IMR-90 (cell line): Measurements from ENCODE around the gene ARRB1. TPM values are rescaled to one million over a fixed set of nuclear protein-coding genes. Genes with fewer than 3 reads are reported as not detected.

Source experiments
- ATAC-seq: fragments of 200-7000 bp; cut with Tn5 transposase; 2 replicates; pipeline ENCODE4 v1.9.1; 2020; ENCODE audit warnings: low read depth, mild to moderate bottlenecking, moderate library complexity
- BruUV-seq: library from RNA; stranded (reverse); fragments of 400-500 nt; replicated peaks from 2 replicates; lab custom pipeline; 2021; lab: Mats Ljungman, UMichigan
- CTCF ChIA-PET: fragments of 300-600 bp; formaldehyde crosslinking; extraction: SDS; loops from one replicate; lab custom pipeline; 2021; ENCODE audit warnings: antibody characterized with exemption; lab: Yijun Ruan, JAX
- POLR2A ChIA-PET: fragments of 300-600 bp; sonication (Branson Sonifier 250); formaldehyde crosslinking; loops from one replicate; lab custom pipeline; 2022; ENCODE audit warnings: antibody characterized with exemption; ENCODE audit not compliant: unreplicated experiment; lab: Charles Lee
- DNase-seq: peaks from one replicate; pipeline ENCODE4 v3.0.0; 2013
- H2AFZ ChIP-seq: replicated peaks from 2 replicates; pipeline ENCODE3; 2013; ENCODE audit warnings: low read length, mild to moderate bottlenecking; ENCODE audit not compliant: poor library complexity
- H2AK5ac ChIP-seq: 2 replicates; pipeline ENCODE4 v1.6.1; 2013; ENCODE audit warnings: low read depth, low read length, inconsistent platforms
- H2AK9ac ChIP-seq: replicated peaks from 2 replicates; pipeline ENCODE3; 2013; ENCODE audit warnings: mild to moderate bottlenecking, low read depth, low read length, moderate library complexity; ENCODE audit not compliant: poor library complexity
- H2BK120ac ChIP-seq: 2 replicates; pipeline ENCODE4 v1.6.1; 2013; ENCODE audit warnings: low read depth, low read length, inconsistent platforms
- H2BK15ac ChIP-seq: 3 replicates; pipeline ENCODE4 v1.6.1; 2013; ENCODE audit warnings: low read depth, low read length, inconsistent platforms
- H2BK20ac ChIP-seq: 2 replicates; pipeline ENCODE4 v1.6.1; 2013; ENCODE audit warnings: low read depth, mild to moderate bottlenecking, inconsistent platforms, low read length, moderate library complexity
- H2BK5ac ChIP-seq: 2 replicates; pipeline ENCODE4 v1.6.1; 2013; ENCODE audit warnings: mild to moderate bottlenecking, low read depth, low read length, inconsistent platforms; ENCODE audit not compliant: poor library complexity, severe bottlenecking
- H3K14ac ChIP-seq: replicated peaks from 2 replicates; pipeline ENCODE4 v1.6.1; 2013; ENCODE audit warnings: low read depth, low read length, inconsistent platforms
- H3K18ac ChIP-seq: 2 replicates; pipeline ENCODE4 v1.6.1; 2013; ENCODE audit warnings: low read depth, low read length, control low read depth
- H3K23ac ChIP-seq: 2 replicates; pipeline ENCODE4 v1.6.1; 2013; ENCODE audit warnings: low read depth, low read length, inconsistent platforms
- H3K27ac ChIP-seq: 2 replicates; pipeline ENCODE4 v1.5.1; 2013; ENCODE audit warnings: mild to moderate bottlenecking, control low read depth, low read length; ENCODE audit not compliant: insufficient read depth
- H3K27me3 ChIP-seq: 2 replicates; pipeline ENCODE4 v1.6.1; 2013; ENCODE audit warnings: low read length; ENCODE audit not compliant: control insufficient read depth, insufficient read depth
- H3K36me3 ChIP-seq: 2 replicates; pipeline ENCODE4 v1.6.1; 2013; ENCODE audit warnings: low read length, mixed read lengths; ENCODE audit not compliant: control insufficient read depth, insufficient read depth
- H3K4ac ChIP-seq: 2 replicates; pipeline ENCODE4 v1.6.1; 2013; ENCODE audit warnings: low read depth, low read length, inconsistent platforms
- H3K4me1 ChIP-seq: 2 replicates; pipeline ENCODE4 v1.6.1; 2013; ENCODE audit warnings: low read length, mixed read lengths; ENCODE audit not compliant: control insufficient read depth, insufficient read depth
- H3K4me2 ChIP-seq: 2 replicates; pipeline ENCODE4 v1.6.1; 2013; ENCODE audit warnings: low read depth, mild to moderate bottlenecking, control low read depth, low read length, moderate library complexity
- H3K4me3 ChIP-seq: 2 replicates; pipeline ENCODE4 v1.5.1; 2013; ENCODE audit warnings: low read depth, mild to moderate bottlenecking, control low read depth, low read length, moderate library complexity; ENCODE audit not compliant: insufficient read depth
- H3K56ac ChIP-seq: 2 replicates; pipeline ENCODE4 v1.6.1; 2013; ENCODE audit warnings: low read length, inconsistent platforms; ENCODE audit not compliant: insufficient read depth; ENCODE audit errors: extremely low read depth
- H3K79me1 ChIP-seq, 2 experiments: 2 replicates each; pipeline ENCODE4 v1.6.1; 2013; ENCODE audit warnings: low read length in 2 of 2, inconsistent platforms in 1 of 2, low read depth in 1 of 2
- H3K9ac ChIP-seq: 2 replicates; pipeline ENCODE4 v1.6.1; 2013; ENCODE audit warnings: low read depth, low read length, control low read depth
- H3K9me1 ChIP-seq: 2 replicates; pipeline ENCODE4 v1.6.1; 2013; ENCODE audit warnings: low read length, inconsistent platforms; ENCODE audit not compliant: insufficient read depth
- H3K9me3 ChIP-seq: 2 replicates; pipeline ENCODE4 v1.6.1; 2013; ENCODE audit warnings: low read length; ENCODE audit not compliant: control insufficient read depth, insufficient read depth
- H4K20me1 ChIP-seq: 2 replicates; pipeline ENCODE4 v1.6.1; 2013; ENCODE audit warnings: low read length, inconsistent platforms; ENCODE audit not compliant: insufficient read depth
- H4K5ac ChIP-seq: 2 replicates; pipeline ENCODE4 v1.6.1; 2013; ENCODE audit warnings: mild to moderate bottlenecking, low read depth, low read length, control low read depth
- H4K8ac ChIP-seq, 2 experiments: 2 replicates each; pipeline ENCODE4 v1.6.1; 2013; ENCODE audit warnings: low read depth in 2 of 2, low read length in 2 of 2, control low read depth in 1 of 2, inconsistent platforms in 1 of 2
- H4K91ac ChIP-seq: 2 replicates; pipeline ENCODE4 v1.6.1; 2013; ENCODE audit warnings: low read depth, low read length, inconsistent platforms; ENCODE audit not compliant: insufficient read depth
- BHLHE40 ChIP-seq: fragments of 150-350 bp; IDR thresholded peaks from 2 replicates; pipeline ENCODE4 v1.6.1; 2016; ENCODE audit warnings: mild to moderate bottlenecking, low read depth, low read length
- CEBPB ChIP-seq: IDR thresholded peaks from 2 replicates; pipeline ENCODE4 v1.6.1; 2012; ENCODE audit warnings: low read depth, low read length, improper control_type of control experiment
- CHD1 ChIP-seq: IDR thresholded peaks from 2 replicates; pipeline ENCODE4 v1.6.1; 2012; ENCODE audit warnings: low read depth, low read length, improper control_type of control experiment
- CTCF ChIP-seq: conservative IDR thresholded peaks from 2 replicates; pipeline ENCODE4 v1.5.1; 2012; ENCODE audit warnings: mild to moderate bottlenecking, low read depth, low read length, improper control_type of control experiment
- FOS ChIP-seq: fragments of 150-350 bp; IDR thresholded peaks from 2 replicates; pipeline ENCODE4 v1.6.1; 2016; ENCODE audit warnings: low read depth, low read length
- MAZ ChIP-seq: IDR thresholded peaks from 2 replicates; pipeline ENCODE4 v1.6.1; 2012; ENCODE audit warnings: low read depth, mild to moderate bottlenecking, low read length, improper control_type of control experiment, moderate library complexity, borderline replicate concordance
- MXI1 ChIP-seq: IDR thresholded peaks from 2 replicates; pipeline ENCODE4 v1.6.1; 2012; ENCODE audit warnings: low read depth, mild to moderate bottlenecking, low read length, moderate library complexity, borderline replicate concordance
- POLR2A ChIP-seq: IDR thresholded peaks from 2 replicates; pipeline ENCODE4 v1.6.1; 2012; ENCODE audit warnings: mild to moderate bottlenecking, low read depth, low read length
- RAD21 ChIP-seq: IDR thresholded peaks from 2 replicates; pipeline ENCODE4 v1.6.1; 2012; ENCODE audit warnings: low read length, improper control_type of control experiment
- RFX5 ChIP-seq: IDR thresholded peaks from 2 replicates; pipeline ENCODE4 v1.8.0; 2012; ENCODE audit warnings: low read depth, mild to moderate bottlenecking, low read length, moderate library complexity
- SMC3 ChIP-seq: fragments of 150-350 bp; IDR thresholded peaks from 2 replicates; pipeline ENCODE4 v1.6.1; 2016; ENCODE audit warnings: low read depth, mild to moderate bottlenecking, antibody characterized with exemption, low read length, moderate library complexity
- USF2 ChIP-seq: fragments of 150-350 bp; IDR thresholded peaks from 2 replicates; pipeline ENCODE4 v1.6.1; 2017; ENCODE audit warnings: mild to moderate bottlenecking, antibody characterized with exemption, low read length, low read depth
- WGBS, 2 experiments: methylation state at CpG; one replicate each; pipeline versions ENCODE4 v1.1.5 to v1.1.7; 2013; ENCODE audit warnings: missing lambda C conversion rate in 2 of 2; ENCODE audit not compliant: insufficient read length in 1 of 2; ENCODE audit errors: extremely low coverage in 2 of 2; 5-methylcytosine and 5-hydroxymethylcytosine counted together
- dilution Hi-C: fragments of 300-500 bp; cut with HindIII; formaldehyde crosslinking; loops from one replicate; pipeline ENCODE4 v1.14.3; 2018; ENCODE audit warnings: low sequenced_read_pairs; ENCODE audit not compliant: unreplicated experiment
- in situ Hi-C: fragments of 300-500 bp; cut with MboI; formaldehyde crosslinking; loops from 3 replicates; pipeline ENCODE4 v1.14.3; 2019; ENCODE audit warnings: low sequenced_read_pairs, inconsistent platforms, mixed read lengths
- intact Hi-C: fragments of 100-400 bp; cut with micrococcal nuclease; formaldehyde crosslinking; loops from 2 replicates; pipeline ENCODE4 v1.10.0; 2022
- polyA plus RNA-seq, 3 experiments: library from polyadenylated mRNA; depleted of rRNA; stranded (reverse); fragments of >200 nt; gene quantifications; 2 replicates each; pipeline ENCODE4 v1.2.3, GENCODE V29; 2012; ENCODE audit warnings: low replicate concordance in 1 of 3
- total RNA-seq: library from RNA; depleted of rRNA; stranded (reverse); fragments of >200 nt; gene quantifications from 2 replicates; pipeline ENCODE4 v1.2.3, GENCODE V29; 2012

Gene ARRB1
- total and polyA plus RNA-seq, 2 of the 4 experiments (the other 2 are of a cell fraction) = 11.0 to 17.4 TPM

GRCh38 chr11:75276686-75277085 is 74.8 kb downstream of the ARRB1 start (continued):
- TF ChIP-seq CTCF (no peak), SMC3 (no peak), RAD21 (no peak), MAZ (no peak)

GRCh38 chr11:75276186-75276585 is 75.3 kb downstream of the ARRB1 start:
- Histone ChIP-seq H2BK120ac (no peak overlapping the region), H4K91ac (no peak overlapping the region), H2BK5ac (no peak overlapping the region), H3K4me3 (no peak overlapping the region), H3K79me1 (no peaks in the 10 kb centered on the region), H3K18ac (no peak overlapping the region), H3K27ac (no peak overlapping the region), H3K4me2 (no peak overlapping the region), H3K9ac (no peak overlapping the region), H2AFZ (no peak overlapping the region), H2BK20ac (no peak overlapping the region), H3K27me3 (no peaks in the 10 kb centered on the region; the same call in 1 of the 2 replicates), H3K23ac (no peak overlapping the region), H3K4me1 (peaks cover 2% of the 10 kb centered on the region), H2AK9ac (no peak overlapping the region), H4K5ac (no peak overlapping the region), H4K20me1 (peaks cover 3% of the 10 kb centered on the region; the same call in 1 of the 2 replicates), H3K14ac (no peak overlapping the region), H3K36me3 (peaks cover 24% of the 10 kb centered on the region; the same call in 1 of the 2 replicates), H3K4ac (no peak overlapping the region), H2BK15ac (no peak overlapping the region), H3K9me1 (no peaks in the 10 kb centered on the region), H4K8ac (no peak overlapping the region), H3K56ac (no peak overlapping the region), H2AK5ac (no peak overlapping the region), H3K9me3 (no peaks in the 10 kb centered on the region)
- in situ Hi-C loops (loop anchor here (5.0 to 25.0 kb wide), 2 partner anchors 106 to 261 kb away; partner anchors contain the start of gene GDPD5), dilution Hi-C loops (no loop called here), intact Hi-C loops (no loop called here)
- POLR2A ChIA-PET = no interaction called here
- no TSS peak for BruUV-seq
- no peak for DNase-seq
- 83 to 100% methylated on average over 1 of the region's 2 CpGs for WGBS, 2 experiments
- ATAC-seq = no peak
- CTCF ChIA-PET = interaction anchor here (0.5 to 0.8 kb wide), 3 partner anchors 26 to 696 kb away, joined by 3 to 4 read pairs (median 3); no protein-coding TSS in a partner anchor
- no peak for TF ChIP-seq POLR2A
- TF ChIP-seq MXI1 = no peak
- no peak for TF ChIP-seq SMC3
- no peak for TF ChIP-seq BHLHE40
- TF ChIP-seq CEBPB = no peak
- no peak for TF ChIP-seq CTCF
- no peak for TF ChIP-seq RAD21
- TF ChIP-seq FOS = no peak
- TF ChIP-seq RFX5 = no peak
- no peak for TF ChIP-seq CHD1
- no peak for TF ChIP-seq MAZ
- no peak for TF ChIP-seq USF2
